ENCODE data around the gene TRRAP. TPM values are rescaled to one million over a fixed set of nuclear protein-coding genes. Genes with fewer than 3 reads are reported as not detected.

Gene TRRAP
- total and polyA plus RNA-seq, 2 experiments from 2014 or later, result 9.0 to 39.4 TPM

- no peak for TF ChIP-seq CTCF (IDR thresholded peaks at IDR 0.05; ENCODE audit: low read depth, low read length)
- no peak overlapping the region for H3K4me3 ChIP-seq
- no peaks in the 10 kb centered on the region for H3K9me3 ChIP-seq (ENCODE audit: low read depth)
- H3K27ac ChIP-seq, result no peak overlapping the region
- H3K27me3 ChIP-seq, result no peaks in the 10 kb centered on the region
- no peaks in the 10 kb centered on the region for H3K4me1 ChIP-seq (ENCODE audit: low read depth)
- no peak for DNase-seq (ENCODE audit: low read depth in 1 of 2, low spot score in 1 of 2)
- peaks cover 61% of the 10 kb centered on the region for H3K36me3 ChIP-seq
These were observed 65.0 kb downstream of the TRRAP start for GRCh38 chr7:98943336-98943735.

GRCh38 chr7:98944386-98944785 is 66.1 kb downstream of the TRRAP start:
- TF ChIP-seq CTCF (IDR thresholded peaks at IDR 0.05; ENCODE audit: low read depth, low read length), result no peak
- no peak overlapping the region for H3K27ac ChIP-seq
- no peak for DNase-seq (ENCODE audit: low read depth in 1 of 2, low spot score in 1 of 2)
- H3K27me3 ChIP-seq, result no peaks in the 10 kb centered on the region
- H3K36me3 ChIP-seq, result peaks cover 61% of the 10 kb centered on the region
- no peaks in the 10 kb centered on the region for H3K9me3 ChIP-seq (ENCODE audit: low read depth)
- no peak overlapping the region for H3K4me3 ChIP-seq
- no peaks in the 10 kb centered on the region for H3K4me1 ChIP-seq (ENCODE audit: low read depth)

- no peak overlapping the region for H3K4me3 ChIP-seq
- TF ChIP-seq CTCF (IDR thresholded peaks at IDR 0.05; ENCODE audit: low read depth, low read length), result no peak
- H3K4me1 ChIP-seq (ENCODE audit: low read depth), result no peaks in the 10 kb centered on the region
- peak overlapping the region; percentile 66 for H3K27ac ChIP-seq
- H3K27me3 ChIP-seq, result no peaks in the 10 kb centered on the region
- H3K9me3 ChIP-seq (ENCODE audit: low read depth), result no peaks in the 10 kb centered on the region
- no peak for DNase-seq (ENCODE audit: low read depth in 1 of 2, low spot score in 1 of 2)
- H3K36me3 ChIP-seq, result peaks cover 64% of the 10 kb centered on the region
These were observed 67.5 kb downstream of the TRRAP start for GRCh38 chr7:98945852-98946251.

- Histone ChIP-seq H3K4me3 (no peak overlapping the region), H3K4me1 (ENCODE audit: low read depth) (no peaks in the 10 kb centered on the region), H3K9me3 (ENCODE audit: low read depth) (no peaks in the 10 kb centered on the region), H3K36me3 (peaks cover 62% of the 10 kb centered on the region), H3K27ac (no peak overlapping the region), H3K27me3 (no peaks in the 10 kb centered on the region)
- no peak for TF ChIP-seq CTCF (IDR thresholded peaks at IDR 0.05; ENCODE audit: low read depth, low read length)
- no peak for DNase-seq (ENCODE audit: low read depth in 1 of 2, low spot score in 1 of 2)
These were observed 68.1 kb downstream of the TRRAP start for GRCh38 chr7:98946389-98946788.

GRCh38 chr7:98949336-98950044 is 71.2 kb downstream of the TRRAP start:
- Histone ChIP-seq H3K27ac (no peak overlapping the region), H3K4me3 (no peak overlapping the region), H3K4me1 (ENCODE audit: low read depth) (no peaks in the 10 kb centered on the region), H3K27me3 (no peaks in the 10 kb centered on the region), H3K36me3 (peaks cover 69% of the 10 kb centered on the region), H3K9me3 (ENCODE audit: low read depth) (no peaks in the 10 kb centered on the region)
- no peak for DNase-seq (ENCODE audit: low read depth in 1 of 2, low spot score in 1 of 2)
- no peak for TF ChIP-seq CTCF (IDR thresholded peaks at IDR 0.05; ENCODE audit: low read depth, low read length)
